ENCODE measurements around the gene CYP2W1.
"Not testable (repeated sequence)": the region's sequence is repeated elsewhere in the genome, so short reads cannot be mapped to it uniquely, and the experiment has no call there.

CYP2W1 gene

DNA sequence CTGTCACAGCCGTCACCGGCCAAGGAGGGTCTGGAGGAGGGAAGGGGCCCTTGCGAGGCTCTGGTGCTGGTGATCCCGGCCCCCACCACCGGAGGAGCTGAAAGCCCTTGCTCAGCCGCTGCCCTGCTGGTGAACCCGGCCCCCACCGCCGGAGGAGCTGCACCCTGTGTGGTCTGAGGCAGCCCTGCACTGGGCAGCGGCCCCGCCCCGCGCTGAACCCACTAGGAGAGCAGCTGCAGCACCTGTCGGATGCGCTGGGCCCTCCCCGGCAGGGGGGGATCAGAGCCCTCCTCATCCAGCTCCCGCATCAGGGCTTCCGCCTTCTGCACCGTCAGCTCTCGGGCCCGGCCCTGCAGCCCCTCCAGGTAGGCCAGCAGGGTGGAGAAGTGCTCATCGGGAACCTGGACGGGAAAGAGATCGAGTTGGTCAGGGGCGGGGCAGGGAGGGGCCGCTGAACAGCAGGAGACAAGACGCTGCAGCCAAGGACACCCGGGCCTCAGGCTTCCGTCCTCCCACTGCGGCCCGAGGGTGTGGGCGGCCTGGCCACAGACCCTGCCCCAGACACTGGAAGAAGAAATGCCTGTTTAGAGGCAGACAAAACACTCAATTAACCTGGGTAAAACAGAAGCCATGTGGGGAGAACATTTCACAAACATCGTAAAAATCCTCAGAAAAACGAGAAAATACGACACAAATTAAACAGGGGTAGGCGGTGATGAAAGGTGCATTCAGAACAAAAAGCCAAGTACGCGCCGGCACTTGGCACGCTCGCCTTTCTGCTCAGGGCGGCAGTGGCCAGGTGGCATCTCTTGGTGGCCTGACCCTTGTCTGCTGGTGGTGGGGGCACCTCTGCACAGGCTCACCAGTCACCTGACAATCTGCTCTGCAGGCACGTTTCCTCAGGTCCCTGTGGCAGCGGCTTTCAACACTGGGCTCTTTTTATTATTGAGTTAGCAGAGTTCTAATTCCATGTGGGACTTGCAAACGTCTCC is 14.7 kb downstream of the CYP2W1 start:
- no peak for DNase-seq (ENCODE audit: low spot score)

DNA sequence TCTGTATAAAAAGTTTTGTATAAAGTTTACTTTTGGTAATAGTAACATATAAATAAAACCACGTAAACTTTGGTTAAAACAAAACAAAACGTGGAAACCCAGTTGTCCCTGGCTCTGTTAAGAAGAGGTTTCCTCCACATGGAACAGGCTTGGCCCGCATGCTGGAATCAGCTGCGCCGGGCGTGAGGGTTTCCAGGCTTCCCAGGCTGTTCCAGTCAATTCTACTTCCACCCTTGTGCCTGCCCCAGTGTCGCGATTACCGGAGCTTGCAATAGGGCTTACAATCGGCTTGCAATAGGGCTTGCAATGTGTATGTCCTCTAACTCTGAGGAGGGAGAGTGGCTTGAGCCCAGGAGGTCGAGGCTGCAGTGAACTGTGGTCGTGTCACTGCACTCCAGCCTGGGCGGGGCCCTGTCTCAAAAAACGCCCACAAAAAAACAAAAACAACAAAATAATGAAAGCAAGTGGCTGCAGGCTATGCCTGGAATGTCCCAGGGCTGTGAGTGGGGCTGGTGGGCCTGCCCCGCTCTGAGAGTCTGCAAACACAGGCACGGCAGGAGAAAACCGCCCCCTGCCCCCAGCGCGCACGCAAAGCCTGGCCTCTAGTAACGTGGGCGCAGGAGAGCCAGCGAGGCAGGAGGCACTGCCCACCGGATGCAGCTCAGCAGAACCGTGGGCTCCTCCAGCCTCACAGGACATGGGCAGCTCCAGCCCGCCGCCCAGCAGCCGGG is 16.3 kb downstream of the CYP2W1 start:
- no peak for DNase-seq (ENCODE audit: low spot score)

DNA sequence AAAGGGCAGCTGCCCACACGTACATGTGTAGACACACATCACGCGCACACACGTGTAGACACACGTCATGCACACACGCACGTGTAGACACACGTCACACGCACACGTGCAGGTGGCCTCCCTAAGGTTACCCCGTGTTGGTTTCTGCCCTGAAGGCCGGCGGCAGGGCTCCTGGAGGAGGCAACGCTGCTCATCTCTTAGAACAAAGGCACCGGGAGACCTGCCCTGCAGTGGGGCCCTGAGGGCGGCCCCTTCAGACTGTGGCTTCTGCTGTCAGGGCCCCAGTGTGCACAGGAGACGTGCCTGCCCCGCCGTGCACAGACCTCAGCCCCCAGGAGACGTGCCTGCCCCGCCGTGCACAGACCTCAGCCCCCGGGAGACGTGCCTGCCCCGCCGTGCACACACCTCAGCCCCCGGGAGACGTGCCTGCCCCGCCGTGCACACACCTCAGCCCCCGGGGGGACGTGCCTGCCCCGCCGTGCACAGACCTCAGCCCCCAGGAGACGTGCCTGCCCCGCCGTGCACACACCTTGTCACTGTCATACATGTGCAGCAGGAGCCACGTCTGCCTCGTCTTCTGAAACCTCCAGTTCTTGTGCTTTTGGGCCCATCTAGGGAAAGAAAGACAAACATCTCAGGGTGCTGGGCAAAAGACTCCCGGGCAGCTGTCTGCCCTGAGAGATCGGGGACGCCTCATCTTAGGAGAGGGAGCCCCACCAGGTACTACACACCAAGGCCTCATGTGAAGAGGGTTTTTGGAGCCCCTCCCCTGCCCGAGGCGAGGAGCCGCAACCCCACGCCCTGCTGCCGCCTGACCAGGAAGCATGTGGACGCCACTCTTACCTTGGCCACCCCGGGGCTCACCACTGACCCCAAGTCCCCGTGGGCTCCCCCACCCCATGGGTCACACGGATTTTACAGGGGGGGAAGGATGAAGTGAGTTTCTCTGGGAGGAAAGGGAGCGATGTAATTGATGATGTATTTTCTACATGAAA is 17.3 kb downstream of the CYP2W1 start:
- DNase-seq (ENCODE audit: low spot score) = no peak

DNA sequence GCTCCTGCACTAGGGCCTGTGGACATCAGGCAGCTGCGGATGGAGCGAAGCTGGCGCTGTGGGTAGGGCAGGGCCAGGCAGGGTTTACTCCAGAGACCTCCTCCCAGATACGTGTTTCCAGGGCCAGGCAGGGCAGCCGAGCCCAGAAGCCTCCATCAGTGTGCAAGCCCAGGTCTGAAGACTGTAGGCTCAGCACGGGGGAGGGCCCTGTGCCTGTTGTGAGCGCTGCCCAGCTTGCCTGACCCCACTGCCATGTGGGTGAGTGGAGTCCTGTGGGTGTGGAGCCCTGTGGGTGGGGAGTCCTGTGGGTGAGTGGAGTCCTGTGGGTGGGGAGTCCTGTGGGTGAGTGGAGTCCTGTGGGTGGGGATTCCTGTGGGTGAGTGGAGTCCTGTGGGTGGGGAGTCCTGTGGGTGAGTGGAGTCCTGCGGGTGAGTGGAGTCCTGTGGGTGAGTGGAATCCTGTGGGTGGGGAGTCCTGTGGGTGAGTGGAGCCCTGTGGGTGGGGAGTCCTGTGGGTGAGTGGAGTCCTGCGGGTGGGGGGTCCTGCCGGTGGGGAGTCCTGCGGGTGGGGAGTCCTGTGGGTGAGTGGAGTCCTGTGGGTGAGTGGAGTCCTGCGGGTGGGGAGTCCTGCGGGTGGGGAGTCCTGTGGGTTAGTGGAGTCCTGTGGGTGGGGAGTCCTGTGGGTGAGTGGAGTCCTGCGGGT is 18.2 kb downstream of the CYP2W1 start:
- not testable (repeated sequence) for DNase-seq (ENCODE audit: low spot score)

DNA sequence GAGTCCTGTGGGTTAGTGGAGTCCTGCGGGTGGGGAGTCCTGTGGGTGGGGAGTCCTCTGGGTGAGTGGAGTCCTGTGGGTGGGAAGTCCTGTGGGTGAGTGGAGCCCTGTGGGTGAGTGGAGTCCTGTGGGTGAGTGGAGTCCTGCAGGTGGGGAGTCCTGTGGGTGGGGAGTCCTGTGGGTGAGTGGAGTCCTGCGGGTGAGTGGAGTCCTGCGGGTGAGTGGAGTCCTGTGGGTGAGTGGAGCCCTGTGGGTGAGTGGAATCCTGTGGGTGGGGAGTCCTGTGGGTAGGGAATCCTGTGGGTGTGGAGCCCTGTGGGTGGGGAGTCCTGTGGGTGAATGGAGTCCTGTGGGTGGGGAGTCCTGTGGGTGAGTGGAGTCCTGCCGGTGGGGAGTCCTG is 19.0 kb downstream of the CYP2W1 start:
- DNase-seq (ENCODE audit: low spot score) = not testable (repeated sequence)

DNA sequence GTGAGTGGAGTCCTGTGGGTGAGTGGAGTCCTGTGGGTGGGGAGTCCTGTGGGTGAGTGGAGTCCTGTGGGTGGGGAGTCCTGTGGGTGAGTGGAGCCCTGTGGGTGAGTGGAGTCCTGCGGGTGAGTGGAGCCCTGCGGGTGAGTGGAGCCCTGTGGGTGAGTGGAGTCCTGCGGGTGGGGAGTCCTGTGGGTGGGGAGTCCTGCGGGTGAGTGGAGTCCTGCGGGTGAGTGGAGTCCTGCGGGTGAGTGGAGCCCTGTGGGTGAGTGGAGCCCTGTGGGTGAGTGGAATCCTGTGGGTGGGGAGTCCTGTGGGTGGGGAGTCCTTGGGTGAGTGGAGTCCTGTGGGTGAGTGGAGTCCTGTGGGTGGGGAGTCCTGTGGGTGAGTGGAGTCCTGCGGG is 19.5 kb downstream of the CYP2W1 start:
- DNase-seq (ENCODE audit: low spot score) = not testable (repeated sequence)

DNA sequence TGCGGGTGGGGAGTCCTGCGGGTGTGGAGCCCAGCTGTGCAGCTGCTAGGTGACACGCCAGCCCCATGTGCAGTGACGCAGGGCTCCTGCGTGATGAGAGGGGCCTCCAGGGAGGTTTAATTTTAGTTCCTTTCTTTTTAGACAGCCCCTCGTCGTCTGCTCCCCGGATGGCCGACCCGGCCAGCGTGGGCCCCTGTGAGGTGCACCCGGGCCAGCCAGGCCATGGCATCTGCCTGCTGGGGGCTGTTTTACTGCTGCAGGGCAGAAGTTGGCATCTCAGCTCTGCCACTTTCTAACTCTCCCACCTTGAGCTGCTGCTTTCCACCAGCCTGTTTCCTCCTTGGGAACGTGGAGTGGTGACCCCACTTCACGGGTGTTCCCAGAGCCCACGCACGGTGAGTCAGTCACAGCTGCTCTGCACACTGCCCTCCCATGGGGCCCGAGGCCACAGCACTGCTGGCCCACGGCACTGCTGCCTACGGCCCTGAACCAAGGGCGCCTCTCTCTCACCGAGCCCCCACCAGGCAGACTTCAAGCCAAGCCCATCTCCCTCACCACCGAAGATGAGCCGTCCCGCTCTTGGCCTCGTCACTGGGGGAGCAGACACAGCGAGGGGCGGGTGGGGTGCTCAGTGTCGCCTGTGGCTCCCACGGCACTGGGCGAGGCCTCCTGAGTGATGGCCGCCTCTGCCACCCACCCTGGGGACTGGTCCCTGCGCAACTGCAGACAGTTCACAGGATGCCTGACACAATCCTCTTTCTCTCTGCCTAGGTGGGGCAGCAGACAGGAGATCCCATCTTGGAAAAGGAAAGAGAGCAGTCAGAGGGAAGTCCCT is 21.3 kb downstream of the CYP2W1 start:
- DNase-seq (ENCODE audit: low spot score) = no peak

DNA sequence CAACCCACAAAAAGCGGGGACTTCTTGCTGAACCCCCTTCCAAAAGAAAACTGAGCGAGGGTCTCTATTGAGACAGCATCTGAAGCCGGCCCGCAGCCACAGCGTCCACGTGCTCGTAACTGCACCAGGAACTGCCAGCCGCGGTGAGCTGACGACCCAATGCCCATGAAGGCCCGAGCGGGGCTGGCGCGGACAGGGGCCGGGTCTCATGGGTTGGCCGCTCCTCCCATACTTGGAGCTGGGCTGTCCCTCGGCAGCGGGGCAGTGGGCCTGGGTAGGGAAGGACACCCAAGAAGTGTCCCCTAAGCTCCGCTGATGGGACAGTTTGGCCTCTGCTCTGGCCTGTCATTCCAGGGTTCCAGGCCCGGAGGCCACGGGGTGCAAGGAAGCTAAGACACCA is 22.3 kb downstream of the CYP2W1 start:
- no peak for DNase-seq (ENCODE audit: low spot score)

DNA sequence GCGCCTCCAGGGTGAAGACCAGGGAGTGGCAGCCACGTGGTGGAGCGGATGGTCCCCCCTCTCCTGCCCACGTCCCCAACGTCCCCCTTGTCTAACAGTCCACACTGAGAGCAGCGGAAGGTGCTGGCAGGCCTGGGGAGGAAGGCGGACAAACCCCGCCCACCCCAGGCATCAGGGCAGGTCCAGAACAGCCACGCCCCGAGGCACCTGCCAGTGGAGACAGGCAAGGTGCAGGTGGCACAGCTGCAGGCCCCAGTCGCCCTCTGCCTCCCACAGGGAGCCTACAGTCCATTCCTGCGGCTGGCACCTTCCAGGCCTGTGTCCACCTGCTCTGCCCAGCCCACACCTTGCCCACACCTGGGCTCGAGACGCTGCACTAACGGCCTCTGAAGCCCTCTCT is 24.9 kb downstream of the CYP2W1 start:
- DNase-seq (ENCODE audit: low spot score) = no peak

DNA sequence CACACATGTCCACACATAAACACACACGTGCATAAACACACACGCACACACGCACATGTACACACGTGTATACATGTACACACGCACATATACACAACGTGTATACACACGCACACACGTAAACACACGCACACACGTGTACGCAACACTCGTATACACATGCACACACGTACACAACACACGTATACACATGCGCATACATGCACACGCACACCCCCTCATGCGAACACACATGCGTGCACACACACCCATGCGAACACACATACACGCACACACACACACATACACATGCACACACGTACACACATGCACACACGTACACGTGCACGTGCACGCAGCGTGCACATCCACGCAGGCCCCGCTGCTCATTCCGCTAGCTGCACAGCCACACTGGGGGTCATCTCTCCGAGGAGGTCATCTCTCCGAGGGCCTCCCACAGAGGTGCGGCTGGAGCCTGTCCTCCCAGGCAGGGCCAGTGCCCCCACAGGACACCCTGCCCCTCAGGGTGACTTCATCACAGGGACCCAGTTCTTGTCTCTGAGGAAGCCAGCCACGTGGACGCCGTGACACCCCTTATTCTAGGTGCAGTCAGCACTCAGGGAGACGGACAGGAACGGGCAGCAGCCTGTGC is 25.9 kb downstream of the CYP2W1 start:
- DNase-seq (ENCODE audit: low spot score) = no peak

DNA sequence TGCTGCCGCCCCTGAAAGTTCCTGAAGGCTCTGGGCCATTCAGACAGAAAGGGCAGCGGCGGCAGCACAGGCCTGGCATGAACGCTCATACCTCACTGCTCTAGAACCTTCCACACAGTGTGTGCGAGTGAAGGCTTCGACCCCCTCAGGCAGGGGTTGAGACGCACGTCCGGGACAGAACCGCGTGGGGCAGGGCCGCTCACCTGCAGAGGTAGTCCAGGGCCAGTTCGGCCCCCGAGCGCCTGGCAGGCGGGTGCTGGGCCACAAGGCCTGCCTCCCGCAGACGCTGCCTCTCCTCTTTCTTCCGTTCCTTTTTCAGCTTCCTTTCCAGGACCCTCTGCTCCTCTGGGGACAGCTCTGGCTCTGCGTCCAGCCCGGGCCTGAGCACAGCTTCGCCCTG is 26.8 kb downstream of the CYP2W1 start:
- no peak for DNase-seq (ENCODE audit: low spot score)

DNA sequence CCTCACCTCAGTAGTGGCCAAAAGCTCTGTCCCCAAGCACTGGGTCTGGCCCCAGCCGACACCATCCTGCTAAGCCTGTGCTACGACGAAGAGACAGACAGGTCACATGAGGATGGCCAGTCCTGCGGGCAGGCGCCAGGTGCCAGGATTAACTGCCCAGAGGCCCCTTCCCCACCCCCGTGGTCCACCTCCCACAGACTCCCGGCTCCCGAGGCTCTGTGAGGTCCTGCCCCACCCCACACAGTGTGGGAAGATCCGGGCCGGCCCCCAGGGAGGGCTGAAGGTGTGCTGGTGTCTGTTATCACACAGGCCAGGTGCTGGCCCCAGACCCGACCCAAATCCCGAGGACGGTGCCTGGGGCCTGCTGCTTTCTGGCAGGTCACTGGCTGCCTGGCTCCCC is 27.2 kb downstream of the CYP2W1 start:
- DNase-seq (ENCODE audit: low spot score) = no peak

DNA sequence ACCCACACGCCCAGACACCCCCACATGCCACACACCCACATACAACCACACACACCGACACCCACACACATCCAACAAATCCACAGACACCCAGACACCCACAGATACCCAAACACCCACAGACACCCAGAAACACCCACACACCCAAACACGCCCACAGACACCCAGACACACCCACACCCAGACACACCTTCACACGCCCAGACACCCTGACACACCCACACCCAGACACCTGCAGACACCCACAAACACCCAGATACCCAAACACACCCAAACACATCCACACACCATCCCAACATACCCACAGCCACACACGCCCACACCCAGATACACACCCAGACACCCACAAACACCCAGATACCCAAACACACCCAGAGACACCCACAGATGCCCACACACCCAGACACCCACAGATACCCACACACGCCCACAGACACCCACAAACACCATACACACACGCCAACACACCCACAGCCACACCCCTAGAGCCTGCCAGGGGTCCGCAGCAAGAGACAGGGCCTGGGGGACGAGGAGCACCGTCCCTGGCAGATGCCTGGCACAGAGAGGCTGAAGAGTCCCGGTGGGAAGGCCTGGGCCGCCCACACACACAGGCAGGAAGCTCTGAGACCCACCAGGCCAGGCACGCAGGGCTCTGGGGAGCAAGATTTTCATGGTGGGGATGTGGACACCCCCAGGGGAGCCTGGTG is 28.5 kb downstream of the CYP2W1 start:
- DNase-seq (ENCODE audit: low spot score) = no peak

DNA sequence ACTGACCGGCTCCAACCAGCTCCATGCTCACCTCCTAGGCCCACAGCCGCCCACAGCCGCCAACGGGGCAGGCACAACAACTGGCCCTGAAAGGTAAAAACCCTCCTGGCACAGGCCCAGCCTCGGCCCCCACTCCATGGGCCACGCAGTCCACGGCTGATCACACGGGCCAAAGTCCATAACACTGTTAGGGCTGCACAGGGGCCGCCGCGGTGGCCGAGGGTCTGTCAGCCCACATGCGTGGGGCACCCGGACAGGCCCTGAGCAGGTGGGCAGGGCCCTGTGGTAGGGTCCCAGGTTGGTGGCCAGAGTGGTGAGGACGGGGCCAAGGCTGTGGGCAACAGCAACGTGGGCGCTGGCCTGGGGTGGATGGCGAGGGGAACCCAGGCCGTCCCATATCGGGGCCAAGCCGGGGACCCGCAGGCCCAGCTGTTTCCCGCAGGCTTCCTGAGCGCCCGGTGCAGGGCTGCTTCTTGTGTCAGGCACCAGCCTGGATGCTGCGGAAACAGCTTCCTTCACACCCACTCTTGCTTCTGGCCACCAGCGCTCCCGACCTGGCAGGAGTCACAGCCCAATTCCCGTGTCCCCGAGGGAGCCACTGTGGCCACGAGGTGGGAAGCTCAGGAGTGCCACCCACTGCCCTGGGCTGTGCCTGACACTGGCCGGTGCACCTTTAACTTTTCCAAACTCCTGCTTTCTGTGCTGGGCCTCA is 29.2 kb downstream of the CYP2W1 start:
- no peak for DNase-seq (ENCODE audit: low spot score)

DNA sequence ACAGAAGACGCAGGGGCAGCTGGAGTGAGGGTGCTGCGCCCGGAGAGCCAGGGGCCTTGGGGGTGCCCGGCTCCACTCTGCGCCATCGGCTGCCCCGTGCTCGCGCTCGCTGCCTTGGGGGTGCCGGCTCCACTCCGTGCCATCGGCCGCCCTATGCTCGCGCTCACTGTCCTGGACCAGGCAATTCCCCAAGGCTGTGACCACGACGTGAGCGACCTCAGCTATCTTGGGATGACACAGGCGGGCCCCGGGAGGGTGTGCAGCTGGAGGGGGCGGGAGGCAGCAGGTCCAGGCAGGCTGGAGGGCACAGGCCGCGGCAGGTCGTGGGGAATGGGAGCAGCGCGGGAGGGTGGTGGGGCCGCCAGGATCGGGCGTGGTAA is 29.7 kb downstream of the CYP2W1 start:
- DNase-seq (ENCODE audit: low spot score) = no peak

DNA sequence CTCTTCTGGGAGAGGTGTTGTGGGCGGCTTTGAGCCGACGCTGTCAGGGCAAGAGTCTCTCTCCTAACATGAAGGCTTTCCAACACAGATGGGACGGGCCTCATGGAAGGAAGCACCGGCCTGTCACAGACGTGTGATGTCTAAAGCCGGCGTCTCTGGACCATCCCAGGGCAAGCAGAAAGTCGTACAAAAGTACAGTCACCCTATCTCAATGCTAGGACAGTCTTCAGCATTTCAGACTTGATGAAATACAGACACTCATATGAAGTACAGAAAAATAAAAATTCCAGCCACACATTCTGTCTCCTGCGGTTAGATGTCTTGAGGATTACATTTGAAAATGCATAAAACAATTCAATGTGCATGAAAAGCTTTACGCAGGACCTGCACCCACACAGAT is 30.6 kb downstream of the CYP2W1 start:
- no peak for DNase-seq (ENCODE audit: low spot score)

DNA sequence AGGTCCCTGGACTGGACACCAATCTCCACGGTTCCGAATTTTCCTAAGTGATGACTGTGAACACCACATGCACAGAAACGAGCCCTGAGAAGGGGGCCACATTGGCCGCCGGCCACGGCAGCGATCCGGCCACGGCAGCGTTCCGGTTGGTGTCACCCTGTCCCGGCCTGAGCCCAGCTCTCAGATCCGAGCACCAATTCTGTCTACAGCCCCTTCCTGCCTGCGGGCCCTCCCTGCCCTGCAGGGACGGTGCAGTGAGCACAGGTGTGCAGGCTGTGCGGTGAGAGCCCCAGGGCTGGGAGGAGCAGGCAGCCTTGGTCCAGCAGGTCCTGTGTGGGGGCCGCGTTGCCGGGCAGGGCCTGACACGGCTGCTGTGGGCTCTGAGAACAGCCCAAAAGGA is 31.7 kb downstream of the CYP2W1 start:
- no peak for DNase-seq (ENCODE audit: low spot score)

All from pons (tissue), 1 donor.